ENCODE data around the gene ASB13.

GRCh38 chr10:5604236-5604925 is 62.0 kb downstream of the ASB13 start:
- TF ChIP-seq CTCF (IDR thresholded peaks at IDR 0.05), result no peak
- TF ChIP-seq POLR2AphosphoS5 (IDR thresholded peaks at IDR 0.05), result no peak
